Measurements from ENCODE around the gene PIK3AP1. TPM values are rescaled to one million over a fixed set of nuclear protein-coding genes. Genes with fewer than 3 reads are reported as not detected.
"Not testable (repeated sequence)": the region's sequence is repeated elsewhere in the genome, so short reads cannot be mapped to it uniquely, and the experiment has no call there.

The PIK3AP1 gene
- total RNA-seq, 4 donors from 2014 or later = 1.7 to 10.6 (median 8.4) TPM

GRCh38 chr10:96764425-96765060 lies 44.2 kb upstream of the PIK3AP1 start:
- Histone ChIP-seq H3K27me3 (no peaks in the 10 kb centered on the region), H3K36me3 (no peaks in the 10 kb centered on the region), H3K27ac (no peak overlapping the region), H3K4me3 (no peak overlapping the region), H3K9me3 (no peaks in the 10 kb centered on the region), H3K4me1 (no peaks in the 10 kb centered on the region)
- TF ChIP-seq, protein P1, sequence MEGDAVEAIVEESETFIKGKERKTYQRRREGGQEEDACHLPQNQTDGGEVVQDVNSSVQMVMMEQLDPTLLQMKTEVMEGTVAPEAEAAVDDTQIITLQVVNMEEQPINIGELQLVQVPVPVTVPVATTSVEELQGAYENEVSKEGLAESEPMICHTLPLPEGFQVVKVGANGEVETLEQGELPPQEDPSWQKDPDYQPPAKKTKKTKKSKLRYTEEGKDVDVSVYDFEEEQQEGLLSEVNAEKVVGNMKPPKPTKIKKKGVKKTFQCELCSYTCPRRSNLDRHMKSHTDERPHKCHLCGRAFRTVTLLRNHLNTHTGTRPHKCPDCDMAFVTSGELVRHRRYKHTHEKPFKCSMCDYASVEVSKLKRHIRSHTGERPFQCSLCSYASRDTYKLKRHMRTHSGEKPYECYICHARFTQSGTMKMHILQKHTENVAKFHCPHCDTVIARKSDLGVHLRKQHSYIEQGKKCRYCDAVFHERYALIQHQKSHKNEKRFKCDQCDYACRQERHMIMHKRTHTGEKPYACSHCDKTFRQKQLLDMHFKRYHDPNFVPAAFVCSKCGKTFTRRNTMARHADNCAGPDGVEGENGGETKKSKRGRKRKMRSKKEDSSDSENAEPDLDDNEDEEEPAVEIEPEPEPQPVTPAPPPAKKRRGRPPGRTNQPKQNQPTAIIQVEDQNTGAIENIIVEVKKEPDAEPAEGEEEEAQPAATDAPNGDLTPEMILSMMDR (IDR thresholded peaks at IDR 0.05) = no peak
- TF ChIP-seq POLR2A (IDR thresholded peaks at IDR 0.05) = no peak
- DNase-seq = no peak
- intact Hi-C loops (cut with DNase I; ENCODE audit: low total_unique reads) = no loop called here

GRCh38 chr10:96758423-96758822 lies 38.1 kb upstream of the PIK3AP1 start:
- Histone ChIP-seq H3K27me3 (no peaks in the 10 kb centered on the region), H3K9me3 (no peaks in the 10 kb centered on the region), H3K36me3 (no peaks in the 10 kb centered on the region), H3K27ac (no peak overlapping the region), H3K4me3 (no peak overlapping the region), H3K4me1 (no peaks in the 10 kb centered on the region)
- intact Hi-C loops (cut with DNase I; ENCODE audit: low total_unique reads) = no loop called here
- no peak for DNase-seq
- no peak for TF ChIP-seq POLR2A (IDR thresholded peaks at IDR 0.05)
- TF ChIP-seq, protein P1 (IDR thresholded peaks at IDR 0.05) = no peak

- TF ChIP-seq, protein P1 (IDR thresholded peaks at IDR 0.05) = no peak
- no peak for TF ChIP-seq POLR2A (IDR thresholded peaks at IDR 0.05)
- Histone ChIP-seq H3K36me3 (no peaks in the 10 kb centered on the region), H3K4me3 (no peak overlapping the region), H3K4me1 (no peaks in the 10 kb centered on the region), H3K9me3 (no peaks in the 10 kb centered on the region), H3K27ac (no peak overlapping the region), H3K27me3 (no peaks in the 10 kb centered on the region)
- no peak for DNase-seq
- intact Hi-C loops (cut with DNase I; ENCODE audit: low total_unique reads) = no loop called here
Observed at GRCh38 chr10:96756111-96756903, 36.0 kb upstream of the PIK3AP1 start.

GRCh38 chr10:96753956-96754355 lies 33.6 kb upstream of the PIK3AP1 start:
- TF ChIP-seq POLR2A (IDR thresholded peaks at IDR 0.05) = no peak
- TF ChIP-seq, protein P1 (IDR thresholded peaks at IDR 0.05) = no peak
- H3K27ac ChIP-seq = no peak overlapping the region
- H3K27me3 ChIP-seq = no peaks in the 10 kb centered on the region
- intact Hi-C loops (cut with DNase I; ENCODE audit: low total_unique reads) = no loop called here
- no peaks in the 10 kb centered on the region for H3K9me3 ChIP-seq
- no peak overlapping the region for H3K4me3 ChIP-seq
- no peaks in the 10 kb centered on the region for H3K36me3 ChIP-seq
- DNase-seq = no peak
- H3K4me1 ChIP-seq = no peaks in the 10 kb centered on the region

GRCh38 chr10:96752375-96752774 lies 32.1 kb upstream of the PIK3AP1 start:
- no peaks in the 10 kb centered on the region for H3K27me3 ChIP-seq
- H3K36me3 ChIP-seq = no peaks in the 10 kb centered on the region
- no peak for TF ChIP-seq POLR2A (IDR thresholded peaks at IDR 0.05)
- TF ChIP-seq, protein P1 (IDR thresholded peaks at IDR 0.05) = no peak
- H3K27ac ChIP-seq = no peak overlapping the region
- intact Hi-C loops (cut with DNase I; ENCODE audit: low total_unique reads) = no loop called here
- H3K4me1 ChIP-seq = no peaks in the 10 kb centered on the region
- no peaks in the 10 kb centered on the region for H3K9me3 ChIP-seq
- H3K4me3 ChIP-seq = no peak overlapping the region
- DNase-seq = no peak

DNA sequence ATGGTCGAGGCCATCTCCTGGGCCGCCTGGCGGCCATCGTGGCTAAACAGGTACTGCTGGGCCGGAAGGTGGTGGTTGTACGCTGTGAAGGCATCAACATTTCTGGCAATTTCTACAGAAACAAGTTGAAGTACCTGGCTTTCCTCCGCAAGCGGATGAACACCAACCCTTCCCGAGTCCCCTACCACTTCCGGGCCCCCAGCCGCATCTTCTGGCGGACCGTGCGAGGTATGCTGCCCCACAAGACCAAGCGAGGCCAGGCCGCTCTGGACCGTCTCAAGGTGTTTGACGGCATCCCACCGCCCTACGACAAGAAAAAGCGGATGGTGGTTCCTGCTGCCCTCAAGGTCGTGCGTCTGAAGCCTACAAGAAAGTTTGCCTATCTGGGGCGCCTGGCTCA lies 30.0 kb upstream of the PIK3AP1 start:
- intact Hi-C loops (cut with DNase I; ENCODE audit: low total_unique reads); DNase-seq; H3K9me3 ChIP-seq; H3K4me1 ChIP-seq; H3K27me3 ChIP-seq; H3K27ac ChIP-seq; H3K36me3 ChIP-seq; H3K4me3 ChIP-seq: not testable (repeated sequence)

All from uterus (tissue), 4 donors.